NCI-H748 (cell line): ENCODE results near the gene FITM1.
"Not testable (repeated sequence)": the region's sequence is repeated elsewhere in the genome, so short reads cannot be mapped to it uniquely, and the experiment has no call there.

Source experiments
- DNase-seq: peaks from one replicate; lab custom pipeline; 2025; ENCODE audit not compliant: unreplicated experiment; lab: John Stamatoyannopoulos, UW

The FITM1 gene

DNA sequence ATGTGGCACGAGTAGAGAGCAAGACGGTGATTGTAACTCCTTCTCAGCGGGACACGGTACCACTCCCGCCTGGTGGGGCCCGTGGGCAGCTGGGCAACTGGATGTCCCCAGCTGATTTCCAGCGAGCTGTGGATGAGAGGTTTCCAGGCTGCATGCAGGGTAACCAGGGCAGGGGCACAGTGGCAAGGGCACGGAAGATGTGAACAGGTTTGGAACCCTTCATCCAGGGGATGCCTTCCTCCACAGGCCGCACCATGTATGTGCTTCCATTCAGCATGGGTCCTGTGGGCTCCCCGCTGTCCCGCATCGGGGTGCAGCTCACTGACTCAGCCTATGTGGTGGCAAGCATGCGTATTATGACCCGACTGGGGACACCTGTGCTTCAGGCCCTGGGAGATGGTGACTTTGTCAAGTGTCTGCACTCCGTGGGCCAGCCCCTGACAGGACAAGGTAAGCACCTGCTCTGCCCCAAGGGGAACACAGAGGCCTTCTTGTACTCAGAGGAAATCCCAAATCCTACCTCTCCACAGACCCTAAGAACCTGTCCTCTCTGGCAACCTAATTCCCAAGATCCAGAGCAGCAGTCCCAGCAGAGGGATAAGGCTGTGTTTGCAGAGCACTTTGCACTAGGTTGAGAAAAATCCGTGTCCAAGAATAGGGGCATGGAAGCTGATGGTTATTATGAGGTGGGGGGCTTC, 32.1 kb upstream of the FITM1 start:
- no peak for DNase-seq

GRCh38 chr14:24098927-24099813, 31.3 kb upstream of the FITM1 start:
- DNase-seq = no peak

- no peak for DNase-seq
These were observed 30.1 kb upstream of the FITM1 start for GRCh38 chr14:24100197-24100981.

- DNase-seq = no peak
These were observed 29.4 kb upstream of the FITM1 start for GRCh38 chr14:24100982-24101494.

- DNase-seq = no peak
These were observed 28.0 kb upstream of the FITM1 start for GRCh38 chr14:24102357-24103048.

- DNase-seq = no peak
These were observed 27.0 kb upstream of the FITM1 start for GRCh38 chr14:24103451-24103850.

DNA sequence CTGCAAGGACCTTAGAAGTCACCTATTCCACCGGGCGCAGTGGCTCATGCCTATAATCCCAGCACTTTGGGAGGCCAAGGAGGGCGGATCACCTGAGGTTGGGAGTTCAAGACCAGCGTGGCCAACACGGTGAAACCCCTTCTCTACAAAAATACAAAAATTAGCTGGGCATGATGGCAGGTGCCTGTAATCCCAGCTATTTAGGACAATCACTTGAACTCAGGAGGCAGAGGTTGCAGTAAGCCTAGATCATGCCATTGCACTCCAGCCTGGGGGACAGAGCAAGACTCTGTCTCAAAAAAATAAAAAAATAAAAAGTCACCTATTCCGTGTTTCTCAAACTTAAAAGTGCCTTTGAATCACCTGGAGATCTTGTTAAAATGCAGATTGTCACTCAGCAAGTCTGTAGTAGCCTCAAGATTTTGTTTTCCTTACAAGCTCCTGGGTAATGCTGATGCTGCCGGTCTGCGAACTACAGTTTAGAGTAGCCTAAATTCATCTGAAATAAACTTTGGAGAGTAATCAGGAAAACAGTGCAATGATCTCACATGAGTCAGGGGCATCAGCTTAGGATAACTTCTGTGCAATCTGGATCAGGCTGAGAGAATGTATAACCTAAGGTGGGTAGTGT, 24.7 kb upstream of the FITM1 start:
- DNase-seq = not testable (repeated sequence)

DNA sequence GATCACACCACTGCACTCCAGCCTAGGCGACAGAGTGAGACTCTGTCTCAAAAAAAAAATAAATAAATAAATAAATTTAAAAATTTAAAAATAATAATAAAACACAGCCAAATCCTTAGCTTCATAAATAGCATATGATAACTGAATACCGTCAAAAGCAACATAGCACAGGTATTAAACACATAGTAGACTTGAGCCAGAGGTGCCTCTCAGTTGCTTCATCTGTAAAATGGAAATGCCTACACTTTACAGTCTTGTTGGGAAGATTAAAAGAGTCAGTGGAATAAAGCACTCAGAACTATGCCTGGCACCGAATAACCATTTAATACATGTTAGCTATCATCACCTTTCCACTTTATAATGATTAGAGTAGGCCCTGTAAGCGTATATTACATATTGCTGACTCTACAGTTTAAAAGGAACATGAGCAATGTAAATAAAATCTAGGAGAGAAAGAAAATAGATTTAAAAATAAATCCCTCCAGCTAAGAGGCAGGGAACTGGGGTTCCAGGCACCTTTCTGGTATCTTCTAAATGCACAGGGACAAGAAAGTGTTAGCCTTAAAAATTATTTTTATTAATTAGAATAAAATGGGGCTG, 23.7 kb upstream of the FITM1 start:
- no peak for DNase-seq

- no peak for DNase-seq
These were observed 22.1 kb upstream of the FITM1 start for GRCh38 chr14:24108336-24108874.

DNA sequence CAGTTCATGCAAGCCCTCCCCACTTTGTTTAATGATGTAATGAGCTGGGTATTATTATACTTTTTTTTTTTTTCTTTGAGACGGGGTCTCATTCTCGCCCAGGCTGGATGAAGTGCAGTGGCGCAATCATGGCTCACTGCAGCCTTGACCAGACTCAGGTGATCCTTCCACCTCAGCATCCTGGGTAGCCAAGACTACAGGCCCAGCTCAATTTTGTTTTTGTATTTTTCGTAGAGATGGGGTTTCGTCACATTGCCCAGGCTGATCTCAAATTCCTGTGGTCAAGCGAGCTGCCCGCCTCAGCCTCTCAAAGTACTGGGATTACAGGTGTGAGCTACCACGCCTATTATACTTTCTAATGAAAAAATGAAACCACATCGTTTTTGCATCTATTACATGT, 20.4 kb upstream of the FITM1 start:
- DNase-seq = no peak

DNA sequence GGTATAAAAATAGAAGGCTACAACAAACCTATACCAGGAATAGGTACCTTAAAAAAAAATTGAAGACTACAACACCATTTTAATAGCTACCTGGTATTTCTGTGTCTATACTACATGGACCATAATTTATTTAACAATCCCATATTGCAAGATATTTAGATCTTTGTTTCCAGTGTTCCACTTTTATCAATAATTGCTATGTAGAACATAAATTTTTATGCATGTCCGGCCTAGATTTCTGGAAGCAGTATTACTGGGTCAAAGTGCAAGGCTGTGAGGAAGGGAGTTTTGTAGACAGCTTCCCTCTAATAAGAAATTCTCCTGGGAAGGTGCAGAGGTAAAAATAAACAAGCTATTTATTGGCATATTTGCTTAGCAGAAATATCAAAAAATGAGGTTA, 19.9 kb upstream of the FITM1 start:
- DNase-seq = no peak

- DNase-seq = no peak
These were observed 17.1 kb upstream of the FITM1 start for GRCh38 chr14:24113379-24113800.

DNA sequence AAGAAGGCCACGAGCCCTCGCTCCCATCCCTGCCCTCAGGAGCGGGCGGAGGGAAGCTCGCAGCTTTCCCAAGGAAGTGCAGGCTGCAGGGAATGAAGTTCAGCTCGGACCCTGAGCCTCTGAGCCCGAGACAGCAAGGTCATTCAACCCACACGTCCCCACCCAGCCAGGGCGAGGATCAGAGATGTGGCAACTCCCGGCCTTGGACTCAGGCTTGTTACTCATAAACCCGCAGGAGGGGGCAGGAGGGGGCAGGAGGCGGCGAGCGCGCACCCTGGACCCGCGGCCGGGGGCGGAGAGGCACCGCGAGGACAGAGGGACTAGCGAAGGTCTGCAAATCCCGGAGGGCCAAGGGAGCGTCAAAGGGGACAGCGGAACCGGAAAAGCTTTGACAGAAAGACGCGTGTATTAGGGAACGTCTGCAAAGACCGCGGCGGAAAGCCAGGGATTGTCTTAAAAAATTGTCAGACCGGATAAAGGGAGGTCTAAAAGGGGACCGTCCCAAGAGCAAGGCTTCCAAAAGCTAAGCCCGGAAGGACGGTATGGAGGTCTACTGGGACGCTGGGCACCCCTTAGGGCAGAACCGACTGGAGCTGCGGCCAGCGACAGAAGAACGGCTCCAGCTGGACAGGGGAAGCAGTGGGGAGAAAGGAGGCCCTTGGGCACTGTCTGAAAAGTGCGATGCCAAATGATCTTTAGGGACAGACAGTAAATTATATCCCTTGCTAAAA, 16.5 kb upstream of the FITM1 start:
- peak; percentile 87 for DNase-seq

GRCh38 chr14:24114532-24115421, 15.7 kb upstream of the FITM1 start, which contains the start of the genes DCAF11 and NRL:
TSS of gene DCAF11 (plus strand) at chr14:24114777. CDS start at chr14:24115595, 818 bp downstream.
TSS of gene NRL (minus strand) at chr14:24114949. CDS start at chr14:24082848, 32,101 bp downstream.
- DNase-seq = peak; percentile 99

GRCh38 chr14:24115422-24116127, 14.9 kb upstream of the FITM1 start:
- no peak for DNase-seq

GRCh38 chr14:24116128-24116814, 14.2 kb upstream of the FITM1 start:
- no peak for DNase-seq
